NCI-H2196 treated with DMSO at 0.1 percent for 48 hours (cell line): ENCODE results near the gene FCAMR.
"Not testable (repeated sequence)": the region's sequence is repeated elsewhere in the genome, so short reads cannot be mapped to it uniquely, and the experiment has no call there.

Experiments used
- DNase-seq: peaks from one replicate; lab custom pipeline; 2025; ENCODE audit not compliant: unreplicated experiment; lab: John Stamatoyannopoulos, UW

The FCAMR gene

DNA sequence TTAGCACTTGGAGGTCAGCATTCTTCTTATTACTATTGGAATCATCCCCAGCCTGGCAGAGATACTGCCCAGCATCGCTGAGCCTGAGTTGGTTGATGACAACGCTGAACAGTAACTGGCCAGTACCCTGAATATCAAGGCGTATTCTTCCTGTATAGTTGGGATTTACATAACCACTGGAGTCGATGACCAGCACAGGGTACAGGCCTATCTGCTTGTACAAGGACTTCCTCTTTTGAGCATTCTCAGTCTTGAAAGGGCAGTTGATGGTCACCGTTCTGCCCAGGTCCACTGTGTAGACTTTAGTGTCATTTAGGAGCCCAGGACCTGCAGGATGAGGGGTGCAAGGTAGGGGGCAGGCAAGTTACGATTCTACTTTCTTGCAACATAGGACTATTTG lies 32.8 kb downstream of the FCAMR start:
- DNase-seq: no peak

- no peak for DNase-seq
These were observed 34.7 kb downstream of the FCAMR start for GRCh38 chr1:206935491-206936067.

- DNase-seq: no peak
These were observed 36.8 kb downstream of the FCAMR start for GRCh38 chr1:206933333-206933945.

DNA sequence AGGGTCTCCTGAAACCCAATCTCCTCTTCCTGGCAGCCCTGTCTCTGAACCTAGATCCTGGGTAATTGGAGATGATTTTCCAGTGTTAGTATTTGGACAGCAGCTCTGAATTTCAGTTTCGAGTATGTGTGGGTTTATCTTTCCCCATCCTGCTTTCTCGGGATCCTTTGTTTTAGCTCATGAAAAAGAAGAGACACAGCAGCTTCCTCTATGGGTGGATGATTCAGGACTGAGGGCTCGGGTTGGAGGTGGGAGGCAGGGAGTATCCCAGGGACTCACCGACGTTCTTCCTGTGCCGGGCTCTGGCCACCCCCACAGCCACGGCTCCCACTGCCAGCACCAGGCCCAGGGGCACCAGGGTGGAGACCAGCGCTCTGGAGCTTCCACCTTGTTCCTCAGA lies 38.1 kb downstream of the FCAMR start:
- DNase-seq: no peak

- no peak for DNase-seq
These were observed 38.6 kb downstream of the FCAMR start for GRCh38 chr1:206931709-206932108.

DNA sequence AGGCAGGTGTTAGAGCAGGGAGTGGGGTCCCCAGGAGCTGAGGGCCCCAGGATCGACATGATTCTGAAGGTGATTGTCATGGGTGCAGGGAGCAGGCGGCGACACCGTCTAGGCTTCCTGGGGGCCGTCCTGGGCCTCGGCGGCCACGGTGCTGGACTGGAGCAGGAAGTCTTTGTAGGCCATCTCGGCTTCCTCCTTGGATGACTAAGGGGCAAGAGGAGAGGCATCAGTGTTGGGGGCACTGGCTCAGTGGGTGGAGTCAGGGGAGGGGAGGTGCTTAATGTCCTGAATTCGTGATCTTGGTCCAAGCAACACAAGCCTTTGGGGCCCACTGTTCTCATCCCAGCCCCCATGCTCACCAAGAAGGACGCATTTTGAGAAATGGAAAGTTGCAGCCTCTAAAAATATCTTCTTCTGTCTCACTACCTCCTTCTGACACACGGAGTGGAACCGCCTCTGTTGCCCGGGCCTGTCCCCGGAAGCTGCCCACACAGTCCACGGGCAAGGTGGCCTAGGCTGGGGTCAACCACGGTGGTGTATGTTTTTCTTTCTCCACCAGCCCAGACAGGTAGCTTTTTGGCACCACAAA lies 40.0 kb downstream of the FCAMR start:
- DNase-seq: no peak

- DNase-seq: no peak
These were observed 40.7 kb downstream of the FCAMR start for GRCh38 chr1:206929524-206929923.

- no peak for DNase-seq
These were observed 44.0 kb downstream of the FCAMR start for GRCh38 chr1:206926286-206926685.

DNA sequence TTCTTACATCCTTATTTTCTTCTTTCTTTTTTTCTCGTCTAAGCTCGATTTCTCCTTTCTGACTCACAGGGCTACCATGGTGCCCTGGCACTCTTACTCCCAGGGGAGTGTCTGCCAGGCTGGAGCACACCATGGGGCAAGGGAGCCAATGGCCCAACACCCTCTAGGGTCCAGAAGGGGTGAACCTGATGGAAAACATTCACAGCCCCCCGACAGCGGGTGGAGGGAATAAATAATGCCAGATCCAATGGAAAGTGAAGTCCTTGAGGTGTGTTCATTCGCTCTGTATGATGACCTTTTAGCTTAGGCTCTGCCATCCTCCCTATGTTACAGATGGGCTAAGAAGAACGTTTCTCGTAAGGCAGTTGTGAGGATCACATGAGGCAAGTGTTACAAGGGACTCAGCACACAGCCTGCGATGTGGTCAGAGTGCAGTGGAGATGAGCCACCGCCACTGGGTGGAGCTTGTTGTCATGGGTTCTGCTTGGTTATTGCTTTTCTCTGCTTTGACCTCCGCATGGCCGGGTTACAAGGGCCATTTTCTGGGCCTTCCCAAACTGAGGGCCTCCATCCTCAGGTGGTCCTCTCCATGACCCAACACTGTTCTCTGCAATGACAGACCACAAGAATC lies 45.0 kb downstream of the FCAMR start:
- no peak for DNase-seq

DNA sequence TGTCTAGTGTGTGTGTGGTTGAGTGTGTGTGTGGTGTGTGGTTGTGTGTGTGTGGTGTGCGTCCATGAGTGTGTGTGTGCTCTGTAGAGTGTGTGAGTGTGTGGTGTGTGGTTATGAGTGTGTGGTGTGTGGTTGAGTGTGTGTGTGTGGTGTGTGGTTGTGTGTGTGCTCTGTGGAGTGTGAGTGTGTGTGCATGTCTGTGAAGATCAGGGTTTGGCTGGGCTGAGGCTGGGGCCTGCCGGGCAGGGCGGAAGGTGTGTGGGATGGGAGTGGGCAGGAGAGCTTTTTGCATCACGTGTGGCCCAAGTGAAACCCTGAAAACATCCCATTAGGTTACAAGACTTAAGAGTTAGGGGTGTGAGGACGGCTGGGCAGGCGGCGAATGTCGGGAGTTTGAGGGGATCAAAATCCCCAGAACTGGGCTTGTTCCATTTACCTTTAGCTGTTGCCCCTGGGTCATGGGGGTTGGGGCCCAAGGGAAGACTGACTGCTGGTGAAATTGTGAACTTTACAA lies 45.6 kb downstream of the FCAMR start:
- no peak for DNase-seq

GRCh38 chr1:206923961-206924557 lies 46.2 kb downstream of the FCAMR start:
- not testable (repeated sequence) for DNase-seq

DNA sequence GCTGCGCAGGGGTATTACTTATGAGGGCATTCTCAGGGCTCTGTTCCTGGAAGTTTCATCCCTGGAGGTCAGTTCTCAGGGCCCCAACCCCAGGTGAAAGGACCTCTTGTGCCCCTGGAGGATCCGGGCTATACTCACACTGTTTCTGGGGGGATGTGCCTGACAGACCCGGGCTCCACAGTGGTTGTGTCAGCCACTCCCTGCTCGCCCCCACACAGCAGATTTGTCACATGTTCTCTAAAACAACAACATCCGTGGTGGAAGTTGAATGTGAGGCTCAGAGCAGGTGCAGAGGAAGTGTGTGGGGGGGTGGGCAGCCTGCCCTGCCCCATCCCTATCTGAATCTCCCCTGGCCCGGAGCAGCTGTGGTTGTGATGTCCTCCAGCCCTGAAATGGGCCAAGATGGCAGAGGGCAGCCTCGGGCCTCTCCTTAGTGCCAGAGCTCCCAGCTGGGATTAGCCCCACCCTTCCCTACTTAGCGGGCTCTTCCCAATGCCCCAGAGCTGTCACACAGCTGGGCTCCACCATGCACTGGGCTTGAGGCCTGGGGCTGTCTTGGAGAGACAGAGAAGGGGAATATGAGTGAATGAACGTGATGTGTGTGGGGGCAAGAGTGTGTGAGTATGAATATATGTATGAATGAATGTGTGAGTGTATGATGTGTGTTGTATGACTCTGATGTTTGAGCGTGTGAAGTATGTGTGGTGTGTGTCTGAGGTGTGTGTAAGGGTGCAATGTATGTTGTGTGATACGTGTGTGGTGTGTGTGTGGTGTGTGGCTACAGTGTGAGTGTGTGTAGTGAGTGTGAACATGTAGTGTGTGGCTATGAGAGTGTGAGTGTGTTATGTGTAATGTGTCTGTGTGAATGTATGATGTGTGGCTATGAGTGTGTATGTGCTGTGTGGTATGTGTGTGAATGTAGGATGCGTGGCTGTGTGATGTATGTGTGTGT lies 47.0 kb downstream of the FCAMR start:
- no peak for DNase-seq

DNA sequence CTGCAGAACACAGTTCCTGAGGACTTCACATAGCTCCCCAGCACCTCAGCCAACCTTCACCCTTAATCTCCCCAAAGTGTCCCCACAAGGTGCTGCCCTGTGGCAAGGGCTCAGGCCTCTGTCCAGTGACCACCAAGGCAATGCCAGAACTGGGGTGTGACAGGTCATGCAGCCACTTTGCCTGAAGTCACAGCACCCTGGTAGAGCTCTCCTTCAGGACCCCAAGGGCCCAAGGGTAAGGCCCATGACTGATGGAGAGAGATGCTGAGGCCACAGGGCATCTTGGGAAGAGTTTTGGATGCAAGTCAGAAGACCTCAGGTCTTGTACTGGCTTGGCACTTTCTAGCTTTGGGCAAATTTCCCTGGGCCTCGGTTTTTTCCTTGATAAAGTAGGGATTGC lies 47.7 kb downstream of the FCAMR start:
- DNase-seq: no peak

GRCh38 chr1:206921772-206922265 lies 48.4 kb downstream of the FCAMR start, which contains the start of gene FCMR:
Gene FCMR, minus strand, starts transcription at chr1:206921941. Its CDS starts 87 bp downstream, at chr1:206921854.
- DNase-seq: no peak

- no peak for DNase-seq
These were observed 52.2 kb downstream of the FCAMR start for GRCh38 chr1:206918076-206918475.

- DNase-seq: no peak
These were observed 54.1 kb downstream of the FCAMR start for GRCh38 chr1:206916000-206916709.

DNA sequence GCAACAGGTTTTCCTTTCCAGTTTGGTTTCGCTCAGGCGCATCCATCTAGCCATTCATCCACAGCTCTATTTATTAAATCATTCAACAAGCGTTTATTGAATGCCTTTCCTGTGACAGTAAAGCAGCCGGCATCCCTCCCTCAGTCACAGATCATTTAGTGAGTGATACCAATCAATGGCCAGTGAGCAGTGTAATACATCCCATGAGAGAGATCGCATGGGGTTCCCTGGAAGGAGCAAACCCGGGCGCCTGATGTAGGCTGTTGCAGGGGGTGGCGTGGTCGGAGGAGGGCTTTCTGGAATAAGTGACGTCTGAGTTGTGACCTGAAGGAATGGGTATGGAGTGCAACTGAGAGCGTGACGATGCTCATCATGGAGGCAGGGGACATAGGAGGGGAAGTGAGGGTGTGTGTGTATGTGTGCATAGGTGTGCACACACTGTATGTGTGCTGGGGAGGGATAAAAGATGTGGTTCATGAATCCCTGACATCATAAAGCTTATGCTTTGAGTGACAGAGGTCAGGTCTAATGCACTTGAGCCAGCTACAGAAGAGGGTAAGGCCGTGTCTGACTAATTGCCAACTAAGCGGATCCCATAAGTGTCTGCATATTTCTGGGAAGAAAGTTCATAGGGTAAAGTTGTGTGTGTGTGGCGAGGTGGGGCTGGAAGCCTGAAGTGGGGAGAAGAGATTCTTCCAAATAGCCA lies 55.1 kb downstream of the FCAMR start:
- DNase-seq: no peak

GRCh38 chr1:206913766-206914537 lies 56.3 kb downstream of the FCAMR start:
- no peak for DNase-seq
